GM19193 (cell line): Measurements from ENCODE around the gene SART3.

Experiments
- POLR2A ChIP-seq: IDR thresholded peaks from 4 replicates; pipeline ENCODE4 v1.6.1; 2011; ENCODE audit not compliant: insufficient read depth, insufficient read length; ENCODE audit errors: extremely low read depth

The SART3 gene, protein sequence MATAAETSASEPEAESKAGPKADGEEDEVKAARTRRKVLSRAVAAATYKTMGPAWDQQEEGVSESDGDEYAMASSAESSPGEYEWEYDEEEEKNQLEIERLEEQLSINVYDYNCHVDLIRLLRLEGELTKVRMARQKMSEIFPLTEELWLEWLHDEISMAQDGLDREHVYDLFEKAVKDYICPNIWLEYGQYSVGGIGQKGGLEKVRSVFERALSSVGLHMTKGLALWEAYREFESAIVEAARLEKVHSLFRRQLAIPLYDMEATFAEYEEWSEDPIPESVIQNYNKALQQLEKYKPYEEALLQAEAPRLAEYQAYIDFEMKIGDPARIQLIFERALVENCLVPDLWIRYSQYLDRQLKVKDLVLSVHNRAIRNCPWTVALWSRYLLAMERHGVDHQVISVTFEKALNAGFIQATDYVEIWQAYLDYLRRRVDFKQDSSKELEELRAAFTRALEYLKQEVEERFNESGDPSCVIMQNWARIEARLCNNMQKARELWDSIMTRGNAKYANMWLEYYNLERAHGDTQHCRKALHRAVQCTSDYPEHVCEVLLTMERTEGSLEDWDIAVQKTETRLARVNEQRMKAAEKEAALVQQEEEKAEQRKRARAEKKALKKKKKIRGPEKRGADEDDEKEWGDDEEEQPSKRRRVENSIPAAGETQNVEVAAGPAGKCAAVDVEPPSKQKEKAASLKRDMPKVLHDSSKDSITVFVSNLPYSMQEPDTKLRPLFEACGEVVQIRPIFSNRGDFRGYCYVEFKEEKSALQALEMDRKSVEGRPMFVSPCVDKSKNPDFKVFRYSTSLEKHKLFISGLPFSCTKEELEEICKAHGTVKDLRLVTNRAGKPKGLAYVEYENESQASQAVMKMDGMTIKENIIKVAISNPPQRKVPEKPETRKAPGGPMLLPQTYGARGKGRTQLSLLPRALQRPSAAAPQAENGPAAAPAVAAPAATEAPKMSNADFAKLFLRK

DNA sequence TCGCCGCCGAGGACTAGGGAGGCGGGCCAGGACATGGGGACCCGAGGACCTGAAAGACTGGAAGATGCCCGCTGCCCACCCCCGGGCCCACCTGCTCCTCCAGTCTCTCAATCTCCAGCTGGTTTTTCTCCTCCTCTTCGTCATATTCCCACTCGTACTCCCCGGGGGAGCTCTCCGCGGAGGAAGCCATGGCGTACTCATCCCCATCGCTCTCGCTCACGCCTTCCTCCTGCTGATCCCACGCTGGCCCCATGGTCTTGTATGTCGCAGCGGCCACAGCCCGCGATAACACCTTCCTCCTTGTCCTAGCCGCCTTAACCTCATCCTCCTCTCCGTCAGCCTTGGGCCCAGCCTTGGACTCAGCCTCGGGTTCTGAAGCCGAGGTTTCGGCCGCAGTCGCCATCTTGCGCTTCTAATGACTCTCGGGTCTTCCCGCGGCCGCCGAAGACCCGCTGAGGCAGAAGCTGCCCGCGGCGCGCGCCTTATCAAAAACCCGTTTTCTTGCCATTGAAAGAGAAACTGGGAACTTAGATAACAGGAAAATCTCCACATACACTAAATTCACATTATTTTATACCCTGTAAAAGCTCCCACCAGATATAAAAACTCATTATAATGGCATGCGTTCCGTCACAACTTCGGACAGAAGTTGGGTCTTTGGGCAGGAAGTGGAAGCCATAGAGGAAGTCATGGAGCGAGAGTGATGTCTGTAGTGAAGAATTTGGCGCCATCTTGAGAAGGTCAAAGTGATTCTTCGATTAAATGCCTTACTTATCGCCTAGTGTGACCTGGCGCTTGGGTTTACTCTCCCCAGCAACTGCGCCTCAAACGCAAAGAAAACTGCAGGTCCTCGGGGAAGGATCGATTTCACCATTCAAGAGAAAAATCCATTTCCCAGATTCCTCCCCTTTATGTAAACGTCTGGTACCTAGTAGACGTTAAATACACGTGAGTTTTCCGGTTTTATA, at the start of gene SART3:
Gene SART3 (minus strand): TSS at position 422 of the 968 bp plus-strand sequence. CDS start 19 bp downstream, at position 403.
- TF ChIP-seq POLR2A: peak; percentile 92

DNA sequence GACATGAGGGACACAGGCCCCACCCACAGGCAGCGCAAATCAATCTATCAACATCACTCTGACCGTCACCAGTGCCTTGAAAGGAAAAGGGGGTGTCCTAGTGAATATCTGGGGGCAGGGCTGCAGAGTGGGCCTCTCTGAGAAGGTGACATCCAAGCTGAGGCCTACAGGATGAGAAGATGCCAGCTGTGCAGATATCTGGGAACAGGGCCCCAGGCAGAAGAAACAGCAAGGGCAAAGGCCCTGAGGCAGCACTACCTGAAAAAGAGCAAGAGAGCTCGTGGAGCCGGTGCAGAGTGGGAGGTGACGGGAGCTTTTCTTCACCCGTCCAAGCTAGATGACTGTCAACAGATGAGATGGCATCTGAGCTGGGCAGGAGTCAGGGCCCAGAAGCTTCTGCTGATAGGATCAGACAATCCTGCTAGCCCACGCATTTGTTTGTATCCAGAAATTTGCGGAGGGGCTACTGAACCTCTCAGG, 49.4 kb upstream of the SART3 start:
- TF ChIP-seq POLR2A: no peak

DNA sequence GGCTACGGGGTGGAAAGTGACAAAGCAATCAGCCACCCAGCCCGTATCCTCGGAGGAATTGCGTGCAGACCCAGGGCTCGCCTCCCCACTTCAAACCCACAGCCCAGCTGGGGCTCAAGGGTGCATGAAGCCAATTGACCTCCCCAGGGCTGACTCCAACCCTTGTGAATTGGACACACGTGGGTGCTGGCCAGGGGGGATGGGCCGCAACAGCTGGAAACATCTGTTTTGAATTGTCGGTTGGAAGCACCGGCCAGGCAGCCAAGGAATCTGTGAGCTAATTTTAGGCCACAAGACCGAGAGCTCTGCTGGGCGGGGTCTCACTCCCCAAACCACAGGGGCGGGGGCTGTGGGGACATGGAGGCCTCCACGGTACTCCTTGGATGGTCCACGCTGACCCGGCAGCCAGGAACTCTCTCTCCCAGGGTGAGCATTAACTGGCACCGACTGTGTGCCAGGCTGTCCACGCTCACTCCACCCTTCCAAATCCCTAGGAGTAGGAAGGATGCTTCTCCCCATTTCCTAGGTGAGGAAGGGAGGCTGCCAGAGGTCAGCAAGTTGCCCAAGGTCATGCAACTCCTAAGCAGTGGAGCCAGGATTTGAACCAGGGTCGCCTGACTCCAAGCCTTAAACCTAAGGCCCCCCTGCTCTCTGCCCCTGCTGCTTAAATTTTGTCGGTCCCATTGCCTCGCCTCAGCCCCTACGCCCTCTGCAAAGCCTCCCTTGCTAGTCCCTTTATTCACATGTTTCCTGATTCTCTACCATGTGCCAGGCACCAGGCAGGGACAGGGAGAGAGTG, 48.8 kb upstream of the SART3 start:
- TF ChIP-seq POLR2A: no peak

DNA sequence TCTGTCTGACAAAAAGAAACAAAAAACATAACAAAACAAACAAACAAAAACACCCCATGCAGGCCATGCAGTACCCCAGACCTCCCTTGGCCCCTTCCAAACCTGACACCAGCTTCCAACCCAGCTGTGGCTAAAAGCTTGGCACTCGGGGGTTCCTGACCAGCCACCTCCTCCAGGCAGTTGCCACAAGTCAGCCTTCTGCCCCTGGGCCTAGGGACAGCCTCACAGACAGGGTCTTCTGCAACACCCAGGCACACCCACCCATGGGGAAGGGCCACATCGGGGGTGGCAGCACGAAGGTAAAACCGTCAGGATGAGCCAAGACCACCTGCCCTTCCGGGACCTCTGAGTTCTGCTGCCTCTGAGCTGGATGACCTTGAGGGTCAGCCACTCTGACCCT, 47.6 kb upstream of the SART3 start:
- no peak for TF ChIP-seq POLR2A

DNA sequence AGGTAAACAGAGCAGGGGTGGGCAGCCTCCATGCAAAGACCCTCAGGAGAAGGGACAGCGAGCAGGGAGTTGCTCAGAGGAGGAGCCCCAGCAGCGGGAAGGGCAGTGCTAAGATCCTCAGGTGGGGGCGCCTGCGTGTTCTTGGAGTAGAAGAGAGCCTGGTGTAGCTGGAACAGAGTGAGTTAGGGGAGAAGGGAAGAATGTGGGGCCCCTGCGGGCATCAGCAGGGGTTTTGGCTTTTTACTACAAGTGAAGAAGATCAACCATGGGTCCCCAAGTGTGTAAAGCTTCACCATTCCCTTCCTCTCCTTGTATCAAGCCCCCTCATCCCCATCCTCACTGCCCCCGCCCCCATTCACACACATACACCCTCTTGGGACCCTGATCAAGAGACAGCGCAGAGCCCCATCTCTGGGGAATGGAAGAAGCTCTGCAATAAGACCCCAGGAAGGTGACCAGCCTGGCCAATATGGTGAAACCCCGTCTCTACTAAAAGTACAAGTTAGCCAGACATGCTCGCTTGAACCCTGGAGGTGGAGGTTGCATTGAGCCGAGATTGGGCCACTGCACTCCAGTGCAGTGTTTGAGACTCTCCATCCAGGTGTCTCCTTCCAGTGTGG, 47.1 kb upstream of the SART3 start:
- no peak for TF ChIP-seq POLR2A

DNA sequence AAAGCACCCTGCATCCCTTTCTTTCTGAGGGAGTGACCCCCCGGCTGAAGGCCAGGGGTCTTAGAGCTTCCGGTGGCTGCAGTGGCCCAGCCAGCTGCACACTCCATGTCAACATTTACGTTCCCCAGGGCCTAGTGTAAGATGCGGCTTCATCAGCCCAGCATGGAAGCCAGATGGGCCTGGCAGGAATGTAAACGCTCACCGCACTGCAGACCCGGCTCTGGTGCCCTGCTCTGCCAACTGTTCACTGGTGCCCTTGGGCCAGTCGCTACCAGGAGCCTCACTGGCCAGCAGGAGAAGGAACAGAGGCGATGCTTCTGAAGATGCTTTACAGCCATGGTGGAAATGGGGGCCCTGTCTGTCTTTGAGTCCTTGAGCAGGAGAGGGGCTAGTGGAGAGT, 45.5 kb upstream of the SART3 start:
- no peak for TF ChIP-seq POLR2A

DNA sequence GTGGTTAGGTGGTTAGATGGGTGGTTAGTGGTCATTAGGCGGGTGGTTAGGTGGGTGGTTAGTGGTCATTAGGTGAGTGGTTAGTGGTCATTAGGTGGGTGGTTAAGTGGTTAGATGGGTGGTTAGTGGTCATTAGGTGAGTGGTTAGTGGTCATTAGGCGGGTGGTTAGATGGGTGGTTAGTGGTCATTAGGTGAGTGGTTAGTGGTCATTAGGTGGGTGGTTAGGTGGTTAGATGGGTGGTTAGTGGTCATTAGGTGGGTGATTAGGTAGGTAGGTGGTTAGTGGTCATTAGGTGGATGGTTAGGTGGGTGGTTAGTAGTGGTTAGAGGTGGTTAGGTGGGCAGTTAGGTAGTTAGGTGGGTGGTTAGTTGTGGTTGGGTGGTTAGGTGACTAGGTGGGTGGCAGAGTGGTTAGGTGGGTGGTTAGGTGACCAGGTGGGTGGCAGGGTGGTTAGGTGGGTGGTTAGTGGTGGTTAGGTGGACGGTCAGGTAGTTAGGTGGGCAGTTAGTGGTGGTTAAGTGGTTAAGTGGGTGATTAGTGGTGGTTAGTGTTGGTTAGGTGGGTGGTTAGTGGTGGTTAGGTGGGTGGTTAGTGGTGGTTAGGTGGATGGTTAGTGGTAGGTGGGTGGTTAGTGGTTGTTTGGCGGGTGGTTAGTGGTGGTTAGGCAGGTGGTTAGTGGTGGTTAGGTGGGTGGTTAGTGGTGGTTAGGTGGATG, 44.9 kb upstream of the SART3 start:
- no peak for TF ChIP-seq POLR2A

DNA sequence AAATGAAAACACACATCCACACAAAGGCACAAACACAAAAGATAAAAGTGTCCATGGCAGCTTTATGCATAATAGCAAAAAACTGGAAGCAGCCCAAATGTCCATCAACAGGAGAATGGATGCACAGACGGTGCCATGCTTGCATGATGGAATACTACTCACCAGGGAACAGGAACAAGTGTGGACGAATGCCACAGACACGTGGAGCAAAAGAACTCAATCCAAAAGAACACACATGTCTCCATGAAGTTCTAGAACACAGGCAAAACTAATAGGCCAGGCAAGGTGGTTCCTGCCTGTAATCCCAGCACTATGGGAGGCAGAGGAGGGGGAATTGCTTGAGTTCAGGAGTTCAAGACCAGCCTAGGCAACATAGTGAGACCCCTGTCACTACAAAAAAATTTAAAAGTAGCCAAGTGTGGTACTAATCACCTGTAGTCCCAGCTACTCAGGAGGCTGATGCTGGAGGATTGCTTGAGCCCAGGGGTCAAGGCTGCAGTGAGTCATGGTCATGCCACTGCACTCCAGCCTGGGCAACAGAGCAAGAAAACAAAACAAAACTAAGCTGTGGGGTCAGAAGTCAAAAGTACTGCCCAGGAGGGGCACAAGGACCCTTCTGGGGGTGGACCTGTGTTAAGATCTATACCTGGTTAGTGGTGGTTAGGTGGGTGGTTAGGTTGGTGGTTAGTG, 44.2 kb upstream of the SART3 start:
- TF ChIP-seq POLR2A: no peak

DNA sequence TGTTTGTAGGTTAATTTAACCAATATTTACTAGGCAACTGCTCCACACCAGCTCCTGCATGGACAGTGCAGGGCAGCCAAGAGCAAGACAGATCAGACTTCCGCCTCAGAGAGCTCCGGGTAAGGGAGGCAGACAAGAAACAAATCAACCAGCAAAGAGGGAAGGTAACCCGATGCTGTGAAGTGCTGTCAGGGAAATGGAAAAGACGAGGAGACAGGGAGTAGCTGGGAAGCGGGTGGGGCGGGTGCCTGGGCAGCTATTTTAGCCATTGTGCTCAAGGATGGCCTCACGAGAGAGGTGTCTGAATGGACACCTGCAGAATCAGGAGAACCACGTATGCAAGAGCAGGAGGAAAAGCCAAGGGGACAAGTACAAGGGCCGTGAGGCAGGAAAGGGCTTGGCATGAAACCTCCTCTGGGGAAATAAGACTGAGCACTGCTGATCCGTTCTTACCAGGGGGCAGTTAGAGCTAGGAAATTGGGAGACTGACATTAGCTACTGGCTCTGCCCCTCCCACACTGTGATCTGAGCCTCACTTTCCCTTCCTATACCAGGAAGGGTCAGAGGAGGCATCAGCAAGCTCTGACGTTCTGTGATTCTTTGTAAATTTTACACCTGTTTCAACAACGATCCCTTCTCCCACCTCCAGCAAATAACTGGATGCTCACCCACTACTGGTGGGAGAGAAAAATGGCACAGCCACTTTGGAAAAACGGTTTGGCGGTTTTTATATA, 43.4 kb upstream of the SART3 start:
- no peak for TF ChIP-seq POLR2A

DNA sequence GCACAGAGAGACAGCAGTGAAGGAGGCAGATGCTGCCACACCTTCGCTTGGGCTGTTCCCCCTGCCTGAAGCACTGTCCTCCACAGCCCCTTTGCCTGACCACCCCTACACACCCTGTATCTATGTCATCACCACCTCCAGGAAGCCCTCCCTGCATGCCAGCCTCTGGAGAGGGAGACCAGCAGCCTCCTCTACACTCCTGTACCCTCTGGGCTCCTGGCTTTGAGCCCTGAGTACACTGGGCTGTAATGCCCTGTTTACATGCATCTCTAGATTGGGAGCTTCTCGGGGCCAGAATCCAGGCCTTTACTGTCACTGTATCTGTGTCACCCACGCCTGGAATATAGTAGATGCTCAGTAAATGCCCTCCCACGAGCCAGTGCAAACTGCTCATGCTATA, 42.8 kb upstream of the SART3 start:
- no peak for TF ChIP-seq POLR2A

DNA sequence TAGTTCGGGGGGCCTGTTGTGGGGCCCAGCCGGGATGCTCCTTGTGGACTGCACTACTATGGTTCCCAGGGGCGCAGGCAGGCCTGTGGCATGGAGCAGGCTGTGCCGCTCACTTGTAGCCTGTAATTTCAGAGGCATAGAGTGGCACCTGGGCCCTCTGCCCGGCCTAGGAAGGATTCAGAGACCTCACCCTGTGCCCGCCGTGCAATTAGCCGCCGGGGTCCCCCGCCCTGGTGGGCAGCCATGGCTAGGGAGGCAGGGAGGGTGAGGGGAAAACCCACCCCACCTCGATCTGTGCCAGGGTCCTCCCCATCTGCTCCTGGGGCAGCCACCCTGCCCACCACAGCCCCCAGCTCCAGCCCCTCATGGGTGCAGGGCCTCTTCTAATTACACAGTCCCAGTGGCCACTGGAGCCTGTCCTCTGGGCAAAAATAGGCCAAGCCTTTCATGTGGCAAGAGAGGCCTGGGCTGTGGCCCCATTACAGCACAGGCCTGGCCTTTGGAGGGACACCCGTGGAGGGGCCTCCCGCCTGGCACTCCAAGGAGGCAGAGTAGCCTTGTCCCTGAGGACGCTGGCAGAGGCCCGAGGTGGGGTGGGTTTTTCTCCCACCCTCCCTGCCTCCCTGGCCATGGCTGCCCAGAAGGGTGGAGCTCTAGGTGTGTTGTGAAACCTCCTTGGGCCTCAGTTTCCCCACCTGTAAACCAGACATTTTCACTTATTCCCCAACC, 42.2 kb upstream of the SART3 start:
- TF ChIP-seq POLR2A: no peak
